Panc1 (cell line): ENCODE measurements around the gene BBS9. TPM values are rescaled to one million over a fixed set of nuclear protein-coding genes. Genes with fewer than 3 reads are reported as not detected.

Experiments
- ATAC-seq: fragments of 200-7000 bp; cut with Tn5 transposase; 2 replicates; pipeline ENCODE4 v1.9.1; 2020; ENCODE audit warnings: mild to moderate bottlenecking, moderate library complexity
- BruUV-seq: library from RNA; stranded (reverse); fragments of 400-500 nt; replicated peaks from 2 replicates; lab custom pipeline; 2021; lab: Mats Ljungman, UMichigan
- CTCF ChIA-PET: fragments of 300-600 bp; sonication (Branson Sonifier 250); formaldehyde crosslinking; loops from one replicate; lab custom pipeline; 2022; ENCODE audit warnings: antibody characterized with exemption; lab: Charles Lee
- POLR2A ChIA-PET: fragments of 300-600 bp; sonication (Branson Sonifier 250); formaldehyde crosslinking; loops from one replicate; lab custom pipeline; 2022; ENCODE audit warnings: antibody characterized with exemption; lab: Charles Lee
- DNase-seq: peaks from one replicate; pipeline ENCODE4 v3.0.0-alpha.2; 2010; ENCODE audit warnings: low read depth, low spot score
- H3K27ac ChIP-seq: 2 replicates; pipeline ENCODE4 v1.5.1; 2011; ENCODE audit warnings: mild to moderate bottlenecking, low read length, inconsistent platforms
- H3K27me3 ChIP-seq: fragments of 200-500 bp; sonication (Bioruptor generic); 2 replicates; pipeline ENCODE4 v1.6.0; 2014; ENCODE audit warnings: low read length, inconsistent platforms; ENCODE audit not compliant: control insufficient read depth, insufficient read depth
- H3K36me3 ChIP-seq: fragments of 200-500 bp; sonication (Bioruptor generic); 2 replicates; pipeline ENCODE4 v1.5.1; 2014; ENCODE audit warnings: inconsistent platforms, mild to moderate bottlenecking, low read length, moderate library complexity; ENCODE audit not compliant: control insufficient read depth, insufficient read depth
- H3K4me1 ChIP-seq: 2 replicates; pipeline ENCODE4 v1.5.1; 2011; ENCODE audit warnings: inconsistent platforms, mild to moderate bottlenecking, low read length, moderate library complexity; ENCODE audit not compliant: control insufficient read depth, insufficient read depth
- H3K4me3 ChIP-seq, 2 experiments: 2 replicates each; pipeline ENCODE4 v1.5.1; 2011 to 2012; ENCODE audit warnings: low read depth in 2 of 2, low read length in 2 of 2, mild to moderate bottlenecking in 2 of 2, inconsistent platforms in 1 of 2, moderate library complexity in 1 of 2
- H3K9me3 ChIP-seq: fragments of 200-500 bp; sonication (Bioruptor generic); 2 replicates; pipeline ENCODE4 v1.5.1; 2014; ENCODE audit warnings: low read depth, mild to moderate bottlenecking, inconsistent platforms, low read length, moderate library complexity; ENCODE audit not compliant: control insufficient read depth, insufficient read depth
- POLR2AphosphoS5 ChIP-seq: IDR thresholded peaks from 2 replicates; pipeline ENCODE4 v1.6.1; 2012; ENCODE audit warnings: mild to moderate bottlenecking, low read depth, low read length, moderate library complexity
- SIN3A ChIP-seq: IDR thresholded peaks from 2 replicates; pipeline ENCODE4 v1.6.1; 2012; ENCODE audit warnings: low read depth, mild to moderate bottlenecking, low read length, moderate library complexity, borderline replicate concordance; ENCODE audit not compliant: insufficient read depth
- TCF7L2 ChIP-seq: IDR thresholded peaks from 2 replicates; pipeline ENCODE4 v1.6.1; 2011; ENCODE audit warnings: mild to moderate bottlenecking, low read depth, low read length, inconsistent platforms
- in situ Hi-C: cut with HindIII; loops from 2 replicates; pipeline ENCODE4 v1.10.0; 2016; ENCODE audit warnings: low sequenced_read_pairs, low pct_unique_long_range_greater_than_20kb
- intact Hi-C: fragments of 100-400 bp; cut with micrococcal nuclease; formaldehyde crosslinking; loops from one replicate; pipeline ENCODE4 v1.10.0; 2022; ENCODE audit not compliant: unreplicated experiment
- total RNA-seq: library from RNA; stranded (reverse); gene quantifications from one replicate; pipeline ENCODE4 v1.2.1, GENCODE V29; 2021; ENCODE audit not compliant: unreplicated experiment
- TF ChIP-seq, protein P1 (sequence below): fragments of 450-650 bp; IDR thresholded peaks from 2 replicates; pipeline ENCODE4 v1.5.1; 2017; ENCODE audit warnings: mild to moderate bottlenecking
- TF ChIP-seq, protein P2 (sequence below), 2 experiments: IDR thresholded peaks; 2 replicates each; pipeline ENCODE4 v1.6.1; 2011 to 2012; ENCODE audit warnings: low read depth in 2 of 2, control low read depth in 1 of 2, low read length in 1 of 2, mild to moderate bottlenecking in 1 of 2, moderate library complexity in 1 of 2; ENCODE audit not compliant: insufficient read depth in 1 of 2

Gene BBS9
- total RNA-seq, 1 experiment from 2014 or later, result 6.9 TPM

DNA sequence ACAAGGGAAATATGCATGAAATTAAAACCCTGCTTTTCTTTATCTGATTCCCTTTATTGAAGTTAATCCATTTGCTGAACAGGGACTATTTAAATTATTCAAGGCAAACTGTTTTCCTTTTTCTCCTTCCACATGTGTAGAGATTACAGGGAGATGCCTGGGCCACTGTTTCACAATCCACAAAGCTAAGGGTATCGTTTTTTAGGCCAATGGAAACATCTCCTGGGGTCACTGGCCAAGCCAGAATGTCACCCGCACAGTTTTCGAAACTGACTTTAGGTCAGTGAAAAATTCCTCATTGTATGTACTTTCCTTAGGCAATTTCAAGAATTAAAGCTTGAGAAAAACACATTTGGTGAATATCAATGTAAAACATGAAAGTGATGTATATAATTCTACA is 516.8 kb downstream of the BBS9 start:
- in situ Hi-C loops, result no loop called here
- ChIA-PET CTCF (no interaction called here), POLR2A (no interaction called here)
- Histone ChIP-seq H3K27ac (no peak overlapping the region), H3K4me3 (no peak overlapping the region), H3K36me3 (no peaks in the 10 kb centered on the region), H3K27me3 (0 out of 2 replicates have a peak, but pooled peaks cover 5% of the 10 kb centered on the region), H3K4me1 (no peaks in the 10 kb centered on the region), H3K9me3 (no peaks in the 10 kb centered on the region)
- intact Hi-C loops, result no loop called here
- no TSS peak for BruUV-seq
- TF ChIP-seq, protein P1, sequence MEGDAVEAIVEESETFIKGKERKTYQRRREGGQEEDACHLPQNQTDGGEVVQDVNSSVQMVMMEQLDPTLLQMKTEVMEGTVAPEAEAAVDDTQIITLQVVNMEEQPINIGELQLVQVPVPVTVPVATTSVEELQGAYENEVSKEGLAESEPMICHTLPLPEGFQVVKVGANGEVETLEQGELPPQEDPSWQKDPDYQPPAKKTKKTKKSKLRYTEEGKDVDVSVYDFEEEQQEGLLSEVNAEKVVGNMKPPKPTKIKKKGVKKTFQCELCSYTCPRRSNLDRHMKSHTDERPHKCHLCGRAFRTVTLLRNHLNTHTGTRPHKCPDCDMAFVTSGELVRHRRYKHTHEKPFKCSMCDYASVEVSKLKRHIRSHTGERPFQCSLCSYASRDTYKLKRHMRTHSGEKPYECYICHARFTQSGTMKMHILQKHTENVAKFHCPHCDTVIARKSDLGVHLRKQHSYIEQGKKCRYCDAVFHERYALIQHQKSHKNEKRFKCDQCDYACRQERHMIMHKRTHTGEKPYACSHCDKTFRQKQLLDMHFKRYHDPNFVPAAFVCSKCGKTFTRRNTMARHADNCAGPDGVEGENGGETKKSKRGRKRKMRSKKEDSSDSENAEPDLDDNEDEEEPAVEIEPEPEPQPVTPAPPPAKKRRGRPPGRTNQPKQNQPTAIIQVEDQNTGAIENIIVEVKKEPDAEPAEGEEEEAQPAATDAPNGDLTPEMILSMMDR, result no peak
- TF ChIP-seq SIN3A, result no peak
- TF ChIP-seq, protein P2, sequence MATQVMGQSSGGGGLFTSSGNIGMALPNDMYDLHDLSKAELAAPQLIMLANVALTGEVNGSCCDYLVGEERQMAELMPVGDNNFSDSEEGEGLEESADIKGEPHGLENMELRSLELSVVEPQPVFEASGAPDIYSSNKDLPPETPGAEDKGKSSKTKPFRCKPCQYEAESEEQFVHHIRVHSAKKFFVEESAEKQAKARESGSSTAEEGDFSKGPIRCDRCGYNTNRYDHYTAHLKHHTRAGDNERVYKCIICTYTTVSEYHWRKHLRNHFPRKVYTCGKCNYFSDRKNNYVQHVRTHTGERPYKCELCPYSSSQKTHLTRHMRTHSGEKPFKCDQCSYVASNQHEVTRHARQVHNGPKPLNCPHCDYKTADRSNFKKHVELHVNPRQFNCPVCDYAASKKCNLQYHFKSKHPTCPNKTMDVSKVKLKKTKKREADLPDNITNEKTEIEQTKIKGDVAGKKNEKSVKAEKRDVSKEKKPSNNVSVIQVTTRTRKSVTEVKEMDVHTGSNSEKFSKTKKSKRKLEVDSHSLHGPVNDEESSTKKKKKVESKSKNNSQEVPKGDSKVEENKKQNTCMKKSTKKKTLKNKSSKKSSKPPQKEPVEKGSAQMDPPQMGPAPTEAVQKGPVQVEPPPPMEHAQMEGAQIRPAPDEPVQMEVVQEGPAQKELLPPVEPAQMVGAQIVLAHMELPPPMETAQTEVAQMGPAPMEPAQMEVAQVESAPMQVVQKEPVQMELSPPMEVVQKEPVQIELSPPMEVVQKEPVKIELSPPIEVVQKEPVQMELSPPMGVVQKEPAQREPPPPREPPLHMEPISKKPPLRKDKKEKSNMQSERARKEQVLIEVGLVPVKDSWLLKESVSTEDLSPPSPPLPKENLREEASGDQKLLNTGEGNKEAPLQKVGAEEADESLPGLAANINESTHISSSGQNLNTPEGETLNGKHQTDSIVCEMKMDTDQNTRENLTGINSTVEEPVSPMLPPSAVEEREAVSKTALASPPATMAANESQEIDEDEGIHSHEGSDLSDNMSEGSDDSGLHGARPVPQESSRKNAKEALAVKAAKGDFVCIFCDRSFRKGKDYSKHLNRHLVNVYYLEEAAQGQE (IDR thresholded peaks at IDR 0.05; ENCODE audit: insufficient read depth in 1 of 2, low read depth in 2 of 2, low read length in 1 of 2), result no peak
- TF ChIP-seq TCF7L2, result no peak
- no peak for TF ChIP-seq POLR2AphosphoS5
- DNase-seq (no peak), ATAC-seq (no peak)

- ChIA-PET POLR2A (no interaction called here), CTCF (interaction anchor here (0.6 kb wide), 1 partner anchor 67 kb away, joined by 4 read pairs; no protein-coding TSS in a partner anchor)
- no TSS peak for BruUV-seq
- 0 out of 2 replicates have a peak, but pooled peaks cover 3% of the 10 kb centered on the region for H3K27me3 ChIP-seq
- DNase-seq (no peak), ATAC-seq (no peak)
- no peaks in the 10 kb centered on the region for H3K4me1 ChIP-seq
- TF ChIP-seq SIN3A, result no peak
- TF ChIP-seq, protein P1, result no peak
- TF ChIP-seq, protein P2 (IDR thresholded peaks at IDR 0.05; ENCODE audit: insufficient read depth in 1 of 2, low read depth in 2 of 2, low read length in 1 of 2), result no peak
- H3K9me3 ChIP-seq, result no peaks in the 10 kb centered on the region
- H3K4me3 ChIP-seq, result no peak overlapping the region
- H3K36me3 ChIP-seq, result no peaks in the 10 kb centered on the region
- in situ Hi-C loops, result no loop called here
- H3K27ac ChIP-seq, result no peak overlapping the region
- intact Hi-C loops, result no loop called here
Measured at GRCh38 chr7:33646891-33647391, 517.6 kb downstream of the BBS9 start.
